Esophagus muscularis mucosa (tissue), 4 donors: ENCODE measurements around the gene CHI3L2. TPM values are rescaled to one million over a fixed set of nuclear protein-coding genes. Genes with fewer than 3 reads are reported as not detected.

ENCODE experiments used
- DNase-seq: peaks from one replicate; pipeline ENCODE4 v3.0.0-alpha.2; 2017; ENCODE audit errors: extremely low spot score
- H3K27ac ChIP-seq, 4 donors: fragments of 200-600 bp; sonication (generic); replicated peaks in 1 of 4; 1 replicate in 3 of 4; 2 replicates in 1 of 4; pipeline ENCODE4 v1.5.1; 2016 to 2019; ENCODE audit warnings: mild to moderate bottlenecking in 1 of 4
- H3K27me3 ChIP-seq, 4 donors: fragments of 200-600 bp; sonication (generic); one replicate each; pipeline versions ENCODE4 v1.5.1 to v1.6.0; 2016 to 2019
- H3K36me3 ChIP-seq, 4 donors: fragments of 200-600 bp; sonication (generic); one replicate each; pipeline ENCODE4 v1.5.1; 2016 to 2019
- H3K4me1 ChIP-seq, 4 donors: fragments of 200-600 bp; sonication (generic); one replicate each; pipeline ENCODE4 v1.5.1; 2016 to 2019
- H3K4me3 ChIP-seq, 4 donors: fragments of 200-600 bp; sonication (generic); 1 replicate in 2 of 4; 2 replicates in 2 of 4; pipeline ENCODE4 v1.5.1; 2016 to 2019; ENCODE audit warnings: mild to moderate bottlenecking in 4 of 4, moderate library complexity in 1 of 4
- H3K9me3 ChIP-seq, 4 donors: fragments of 200-600 bp; sonication (generic); 1 replicate in 3 of 4; 2 replicates in 1 of 4; pipeline ENCODE4 v1.5.1; 2016 to 2019
- EP300 ChIP-seq: sonication (generic); formaldehyde crosslinking; IDR thresholded peaks from one replicate; pipeline ENCODE4 v1.6.1; 2017; ENCODE audit warnings: antibody characterized with exemption
- POLR2A ChIP-seq: fragments of 450-650 bp; IDR thresholded peaks from one replicate; pipeline ENCODE4 v1.6.1; 2017; ENCODE audit warnings: antibody characterized with exemption, moderate library complexity, mild to moderate bottlenecking, low read depth
- POLR2AphosphoS5 ChIP-seq, 2 donors: sonication (generic); formaldehyde crosslinking; IDR thresholded peaks; one replicate each; pipeline ENCODE4 v1.6.1; 2017; ENCODE audit warnings: antibody characterized with exemption in 2 of 2
- WGBS: methylation state at CpG from one replicate; pipeline ENCODE4 v1.1.5; 2018; 5-methylcytosine and 5-hydroxymethylcytosine counted together
- intact Hi-C: fragments of 100-400 bp; cut with DNase I; formaldehyde crosslinking; loops from one replicate; pipeline ENCODE4 v1.15.1; 2023
- total RNA-seq, 4 donors: library from RNA; depleted of rRNA; stranded (reverse); fragments of >200 nt; gene quantifications; one replicate each; pipeline versions ENCODE4 v1.1.0 to v1.2.1, GENCODE V29; 2016
- TF ChIP-seq, protein P1 (sequence below), 3 experiments: fragments of 200-600 bp in 2 of 3; fragments of 450-650 bp in 1 of 3; sonication (generic) in 2 of 3; IDR thresholded peaks; one replicate each; pipeline ENCODE4 v1.5.1; 2017 to 2019; ENCODE audit warnings: antibody characterized with exemption in 3 of 3, mild to moderate bottlenecking in 2 of 3, moderate library complexity in 1 of 3

The CHI3L2 gene
- total RNA-seq, 4 donors from 2014 or later = 1.7 to 5.4 TPM; not detected in 2

DNA sequence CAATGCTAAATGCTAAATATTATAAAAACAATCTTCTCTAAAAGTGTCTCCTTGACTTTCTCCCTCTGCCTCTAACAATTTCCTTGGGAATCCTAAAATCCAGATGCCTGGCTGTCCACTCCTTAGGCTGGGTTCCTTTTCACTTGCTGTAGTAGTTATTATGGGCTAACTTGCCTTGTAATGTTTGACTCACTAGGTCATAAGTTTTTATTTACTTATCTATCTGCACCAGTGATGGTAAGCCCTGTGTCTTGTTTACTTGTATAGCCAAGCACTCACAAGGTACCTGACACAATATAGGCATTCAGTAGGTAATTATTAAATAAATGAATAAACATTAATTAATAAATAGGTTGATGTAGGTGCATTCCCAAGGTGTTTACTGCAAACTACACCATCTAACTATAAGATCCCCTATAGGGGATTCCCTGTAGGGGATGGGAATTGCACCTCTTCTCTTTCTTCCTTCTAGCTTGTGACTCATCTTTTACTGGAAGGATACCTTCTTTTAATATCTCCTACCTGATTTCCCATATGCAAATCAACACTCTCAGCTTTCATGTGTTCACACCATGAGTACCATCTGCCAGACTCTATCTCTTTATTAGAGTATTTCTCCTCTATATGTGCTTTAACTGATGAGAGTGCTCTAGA, 48.4 kb downstream of the CHI3L2 start:
- peaks cover 3 to 7% (median 5%) of the 10 kb centered on the region in 4 donors for H3K4me1 ChIP-seq

DNA sequence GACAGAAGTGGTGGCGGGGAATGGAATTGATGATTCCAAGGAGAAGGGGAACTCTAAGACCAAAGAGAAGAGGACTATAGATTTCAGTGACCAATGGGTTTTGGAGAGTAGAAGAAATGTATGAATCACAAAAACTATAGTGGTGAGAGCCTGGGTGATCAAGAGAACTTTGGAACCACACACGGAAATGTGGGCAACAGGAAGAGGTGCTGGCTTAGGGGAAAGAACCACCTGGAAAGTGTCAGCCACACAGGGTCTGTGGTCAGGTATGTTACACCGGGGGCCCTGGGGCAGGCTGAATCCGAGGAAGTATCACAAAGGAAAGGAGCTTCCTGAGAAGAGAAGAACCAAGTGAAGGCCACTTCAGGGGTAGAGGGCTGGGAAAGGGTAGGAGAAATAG, 51.6 kb downstream of the CHI3L2 start:
- H3K4me1 ChIP-seq = no peaks in the 10 kb centered on the region
- no peak for DNase-seq
- no peaks in the 10 kb centered on the region for H3K27me3 ChIP-seq
- H3K4me3 ChIP-seq = no peak overlapping the region
- peaks cover 0 to 4% (median 0%) of the 10 kb centered on the region in 4 donors for H3K9me3 ChIP-seq
- no peak overlapping the region for H3K27ac ChIP-seq
- 76% methylated on average over 4 of the region's 4 CpGs for WGBS
- no peaks in the 10 kb centered on the region for H3K36me3 ChIP-seq
- intact Hi-C loops = no loop called here
- TF ChIP-seq POLR2AphosphoS5 (IDR thresholded peaks at IDR 0.05) (no peak), EP300 (no peak), POLR2A (no peak)
- TF ChIP-seq, protein P1, sequence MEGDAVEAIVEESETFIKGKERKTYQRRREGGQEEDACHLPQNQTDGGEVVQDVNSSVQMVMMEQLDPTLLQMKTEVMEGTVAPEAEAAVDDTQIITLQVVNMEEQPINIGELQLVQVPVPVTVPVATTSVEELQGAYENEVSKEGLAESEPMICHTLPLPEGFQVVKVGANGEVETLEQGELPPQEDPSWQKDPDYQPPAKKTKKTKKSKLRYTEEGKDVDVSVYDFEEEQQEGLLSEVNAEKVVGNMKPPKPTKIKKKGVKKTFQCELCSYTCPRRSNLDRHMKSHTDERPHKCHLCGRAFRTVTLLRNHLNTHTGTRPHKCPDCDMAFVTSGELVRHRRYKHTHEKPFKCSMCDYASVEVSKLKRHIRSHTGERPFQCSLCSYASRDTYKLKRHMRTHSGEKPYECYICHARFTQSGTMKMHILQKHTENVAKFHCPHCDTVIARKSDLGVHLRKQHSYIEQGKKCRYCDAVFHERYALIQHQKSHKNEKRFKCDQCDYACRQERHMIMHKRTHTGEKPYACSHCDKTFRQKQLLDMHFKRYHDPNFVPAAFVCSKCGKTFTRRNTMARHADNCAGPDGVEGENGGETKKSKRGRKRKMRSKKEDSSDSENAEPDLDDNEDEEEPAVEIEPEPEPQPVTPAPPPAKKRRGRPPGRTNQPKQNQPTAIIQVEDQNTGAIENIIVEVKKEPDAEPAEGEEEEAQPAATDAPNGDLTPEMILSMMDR (IDR thresholded peaks at IDR 0.05) = no peak

More for the DNA sequence above, 48.4 kb downstream of the CHI3L2 start:
- intact Hi-C loops = no loop called here
- TF ChIP-seq, protein P1 (IDR thresholded peaks at IDR 0.05) = no peak
- no peak for TF ChIP-seq EP300
- TF ChIP-seq POLR2AphosphoS5 (IDR thresholded peaks at IDR 0.05) = no peak
- TF ChIP-seq POLR2A = no peak
- Histone ChIP-seq H3K9me3 (peaks cover 0 to 4% (median 0%) of the 10 kb centered on the region in 4 donors), H3K27me3 (peaks cover 3 to 22% (median 4%) of the 10 kb centered on the region in 4 donors), H3K4me3 (no peak overlapping the region), H3K36me3 (no peaks in the 10 kb centered on the region), H3K27ac (no peak overlapping the region)
- DNase-seq = no peak

DNA sequence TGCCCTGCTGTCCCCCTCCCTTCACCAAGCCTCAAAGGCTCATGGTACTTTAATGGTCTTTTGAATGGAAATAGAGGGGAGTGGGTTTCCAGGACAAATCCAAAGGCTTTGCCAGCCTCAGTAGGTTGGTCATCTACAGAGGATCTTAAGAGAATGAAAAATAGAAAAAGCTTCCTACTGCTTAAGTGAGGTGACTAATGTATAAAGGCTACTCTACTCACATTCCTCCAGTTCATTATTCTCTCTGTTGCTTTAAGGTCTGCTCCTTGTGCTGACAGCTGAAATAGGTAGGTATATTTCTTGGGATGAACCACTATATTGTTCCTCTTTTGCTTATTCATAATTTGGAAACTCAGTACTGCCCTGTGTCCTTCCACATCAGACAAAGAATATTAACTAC, 52.8 kb downstream of the CHI3L2 start:
- no peak overlapping the region for H3K27ac ChIP-seq
- peaks cover 0 to 4% (median 0%) of the 10 kb centered on the region in 4 donors for H3K9me3 ChIP-seq
- no peaks in the 10 kb centered on the region for H3K36me3 ChIP-seq
- intact Hi-C loops = no loop called here
- no peaks in the 10 kb centered on the region for H3K27me3 ChIP-seq
- H3K4me3 ChIP-seq = no peak overlapping the region
- TF ChIP-seq, protein P1 (IDR thresholded peaks at IDR 0.05) = no peak
- TF ChIP-seq EP300 = no peak
- TF ChIP-seq POLR2AphosphoS5 (IDR thresholded peaks at IDR 0.05) = no peak
- TF ChIP-seq POLR2A = no peak
- DNase-seq = no peak
- H3K4me1 ChIP-seq = no peaks in the 10 kb centered on the region

DNA sequence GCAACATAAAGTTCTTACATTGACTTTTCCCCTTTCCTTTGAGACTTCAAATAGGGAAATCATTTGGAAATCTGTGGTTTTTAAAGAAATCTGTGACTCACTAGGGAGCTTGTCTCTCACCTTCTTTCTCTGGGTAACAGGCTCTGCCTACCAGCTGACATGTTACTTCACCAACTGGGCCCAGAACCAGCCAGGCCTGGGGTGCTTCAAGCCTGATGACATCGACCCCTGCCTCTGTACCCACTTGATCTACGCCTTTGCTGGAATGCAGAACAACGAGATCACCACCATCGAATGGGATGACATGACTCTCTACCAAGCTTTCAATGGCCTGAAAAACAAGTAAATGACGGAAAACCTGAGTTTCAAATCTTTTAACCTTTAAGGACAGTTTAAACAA, 53.9 kb downstream of the CHI3L2 start:
- no peak for DNase-seq
- Histone ChIP-seq H3K27ac (no peak overlapping the region), H3K27me3 (no peaks in the 10 kb centered on the region), H3K4me1 (no peaks in the 10 kb centered on the region), H3K36me3 (no peaks in the 10 kb centered on the region), H3K9me3 (peaks cover 0 to 4% (median 0%) of the 10 kb centered on the region in 4 donors), H3K4me3 (no peak overlapping the region)
- TF ChIP-seq POLR2A = no peak
- no peak for TF ChIP-seq EP300
- TF ChIP-seq, protein P1 (IDR thresholded peaks at IDR 0.05) = no peak
- no peak for TF ChIP-seq POLR2AphosphoS5 (IDR thresholded peaks at IDR 0.05)
- WGBS = 74% methylated on average over 5 of the region's 5 CpGs
- intact Hi-C loops = no loop called here

DNA sequence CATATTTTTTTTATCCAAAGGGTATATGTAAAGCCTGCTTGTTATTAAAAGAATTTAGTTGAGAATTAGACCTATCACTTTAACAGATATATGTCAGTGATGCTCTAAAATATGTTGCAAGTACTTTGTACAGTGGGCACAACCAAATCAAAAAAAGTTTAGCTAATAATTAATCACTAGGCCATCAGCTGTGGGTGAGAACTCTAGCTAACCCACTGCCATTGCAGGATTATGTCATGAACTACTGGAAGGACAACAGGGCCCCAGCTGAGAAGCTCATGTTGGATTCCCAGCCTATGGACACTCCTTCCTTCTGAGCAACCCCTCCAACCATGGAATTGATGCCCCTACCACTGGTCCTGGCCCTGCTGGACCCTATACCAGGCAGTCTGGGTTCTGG, 56.3 kb downstream of the CHI3L2 start:
- H3K9me3 ChIP-seq = no peaks in the 10 kb centered on the region
- H3K4me1 ChIP-seq = no peaks in the 10 kb centered on the region
- H3K4me3 ChIP-seq = no peak overlapping the region
- no peak overlapping the region for H3K27ac ChIP-seq
- DNase-seq = no peak
- TF ChIP-seq POLR2A (no peak), EP300 (no peak), POLR2AphosphoS5 (IDR thresholded peaks at IDR 0.05) (no peak)
- TF ChIP-seq, protein P1 (IDR thresholded peaks at IDR 0.05) = no peak
- intact Hi-C loops = no loop called here
- no peaks in the 10 kb centered on the region for H3K36me3 ChIP-seq
- H3K27me3 ChIP-seq = no peaks in the 10 kb centered on the region
